Esophagus squamous epithelium (tissue), 4 donors: ENCODE results near the gene ITGAL.

ENCODE experiments used
- CTCF ChIP-seq, 6 experiments: fragments of 450-650 bp in 4 of 6; fragments of 200-600 bp in 2 of 6; sonication (generic) in 2 of 6; IDR thresholded peaks; one replicate each; pipeline ENCODE4 v1.5.1; 2016 to 2019; ENCODE audit warnings: antibody characterized with exemption in 6 of 6, mild to moderate bottlenecking in 4 of 6, moderate library complexity in 4 of 6
- POLR2A ChIP-seq, 4 donors: fragments of 450-650 bp; IDR thresholded peaks; one replicate each; pipeline ENCODE4 v1.6.1; 2017; ENCODE audit warnings: antibody characterized with exemption in 4 of 4, mild to moderate bottlenecking in 4 of 4, moderate library complexity in 3 of 4

- TF ChIP-seq CTCF (IDR thresholded peaks at IDR 0.05) (no peak), POLR2A (IDR thresholded peaks at IDR 0.05) (no peak)
Measured at GRCh38 chr16:30470632-30470995, 1.9 kb upstream of the ITGAL start.
